CD4-positive, CD25-positive, alpha-beta regulatory T cell (primary cell): ENCODE data around the gene WNK1. TPM values are rescaled to one million over a fixed set of nuclear protein-coding genes. Genes with fewer than 3 reads are reported as not detected.
A peak's percentile ranks its signal among the peaks of the same experiment; 100 is the strongest.

Experiments used
- ATAC-seq, 2 donors: fragments of 150-1000 bp; cut with Tn5 transposase; one replicate each; pipeline ENCODE4 v1.10.0; 2021; ENCODE audit warnings: low read depth in 2 of 2, moderate number of reproducible peaks in 2 of 2, moderate library complexity in 1 of 2
- DNase-seq, 3 donors: peaks; one replicate each; pipeline versions ENCODE4 v3.0.0 to v3.0.0-alpha.2; 2012 to 2022; ENCODE audit warnings: mixed read lengths in 1 of 3
- H3K27ac ChIP-seq: one replicate; pipeline ENCODE4 v1.7.0; 2013; ENCODE audit warnings: mild to moderate bottlenecking, low read length; ENCODE audit not compliant: insufficient read depth, poor library complexity, severe bottlenecking
- H3K27me3 ChIP-seq: one replicate; pipeline ENCODE4 v1.7.0; 2013; ENCODE audit warnings: low read length; ENCODE audit not compliant: control insufficient read depth, insufficient read depth
- H3K36me3 ChIP-seq: one replicate; pipeline ENCODE4 v1.7.0; 2013; ENCODE audit warnings: mild to moderate bottlenecking, low read length, moderate library complexity; ENCODE audit not compliant: control insufficient read depth, insufficient read depth
- H3K4me1 ChIP-seq: 2 replicates; pipeline ENCODE4 v1.7.0; 2013; ENCODE audit warnings: mild to moderate bottlenecking, low read length; ENCODE audit not compliant: insufficient read depth, control insufficient read depth, poor library complexity, severe bottlenecking
- H3K4me3 ChIP-seq: one replicate; pipeline ENCODE4 v1.7.0; 2013; ENCODE audit warnings: low read depth, mild to moderate bottlenecking, low read length, moderate library complexity
- H3K9me3 ChIP-seq, 2 experiments: 1 replicate in 1 of 2; 2 replicates in 1 of 2; pipeline ENCODE4 v1.7.0; 2013; ENCODE audit warnings: low read length in 2 of 2, mild to moderate bottlenecking in 1 of 2, moderate library complexity in 1 of 2; ENCODE audit not compliant: control insufficient read depth in 2 of 2
- H3K27ac Mint-ChIP-seq, 3 donors: one replicate each; pipeline ENCODE4 v1.8.0; 2020 to 2022; ENCODE audit warnings: mild to moderate bottlenecking in 3 of 3, mixed read lengths in 3 of 3, moderate library complexity in 2 of 3
- H3K27me3 Mint-ChIP-seq: one replicate; pipeline ENCODE4 v1.8.0; 2022; ENCODE audit warnings: mild to moderate bottlenecking, mixed read lengths
- H3K36me3 Mint-ChIP-seq: one replicate; pipeline ENCODE4 v1.8.0; 2020; ENCODE audit warnings: mixed read lengths
- H3K4me1 Mint-ChIP-seq, 4 donors: one replicate each; pipeline ENCODE4 v1.8.0; 2020 to 2022; ENCODE audit warnings: mixed read lengths in 4 of 4, mild to moderate bottlenecking in 1 of 4
- H3K4me3 Mint-ChIP-seq, 4 donors: one replicate each; pipeline ENCODE4 v1.8.0; 2020 to 2022; ENCODE audit warnings: mild to moderate bottlenecking in 4 of 4, mixed read lengths in 4 of 4, moderate library complexity in 3 of 4
- H3K9me3 Mint-ChIP-seq, 7 donors: one replicate each; pipeline ENCODE4 v1.8.0; 2020 to 2022; ENCODE audit warnings: mixed read lengths in 7 of 7, mild to moderate bottlenecking in 3 of 7, moderate library complexity in 2 of 7
- polyA plus RNA-seq, 4 donors: library from polyadenylated mRNA; unstranded; fragments of 300-500 nt; fragmentation: Illumina TruSeq; gene quantifications; one replicate each; pipeline ENCODE4 v1.2.3, GENCODE V29; 2021
- total RNA-seq: library from RNA; stranded (reverse); gene quantifications from one replicate; pipeline ENCODE4 v1.2.3, GENCODE V29; 2022

Gene WNK1
- total and polyA plus RNA-seq, 5 donors from 2014 or later = 22.1 to 360 (median 32.8) TPM

DNA sequence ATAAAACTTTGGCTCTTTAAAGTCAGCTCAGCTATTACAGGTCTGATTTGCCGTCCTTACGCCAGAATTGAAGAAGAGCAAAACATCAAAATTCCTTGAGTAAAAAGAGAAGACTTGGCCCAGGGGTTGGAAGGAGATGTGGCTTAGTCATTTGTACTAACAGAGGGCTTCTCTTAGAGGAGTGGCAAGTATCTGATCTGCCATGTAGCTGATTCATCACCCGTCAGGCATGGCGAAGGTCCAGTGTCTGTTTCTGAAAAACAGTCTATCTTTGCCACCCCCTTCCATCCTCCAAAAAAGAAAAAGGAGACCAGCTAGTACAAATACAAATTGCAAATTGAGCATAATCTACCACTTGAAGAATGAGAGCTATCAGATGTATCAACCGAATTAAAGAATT is 105.2 kb downstream of the WNK1 start:
- Mint-ChIP-seq H3K4me3 (no peak overlapping the region), H3K4me1 (peaks cover 21 to 37% (median 33%) of the 10 kb centered on the region in 4 donors), H3K9me3 (no peaks in the 10 kb centered on the region), H3K36me3 (peaks cover 34% of the 10 kb centered on the region), H3K27me3 (no peaks in the 10 kb centered on the region), H3K27ac (peak overlapping the region in 2 of 3 donors; percentile 43 to 55)
- Histone ChIP-seq H3K27ac (no peak overlapping the region), H3K4me1 (peaks cover 4% of the 10 kb centered on the region), H3K4me3 (no peak overlapping the region), H3K9me3 (no peaks in the 10 kb centered on the region), H3K27me3 (no peaks in the 10 kb centered on the region), H3K36me3 (peaks cover 59% of the 10 kb centered on the region)
- ATAC-seq = no peak
- no peak for DNase-seq

DNA sequence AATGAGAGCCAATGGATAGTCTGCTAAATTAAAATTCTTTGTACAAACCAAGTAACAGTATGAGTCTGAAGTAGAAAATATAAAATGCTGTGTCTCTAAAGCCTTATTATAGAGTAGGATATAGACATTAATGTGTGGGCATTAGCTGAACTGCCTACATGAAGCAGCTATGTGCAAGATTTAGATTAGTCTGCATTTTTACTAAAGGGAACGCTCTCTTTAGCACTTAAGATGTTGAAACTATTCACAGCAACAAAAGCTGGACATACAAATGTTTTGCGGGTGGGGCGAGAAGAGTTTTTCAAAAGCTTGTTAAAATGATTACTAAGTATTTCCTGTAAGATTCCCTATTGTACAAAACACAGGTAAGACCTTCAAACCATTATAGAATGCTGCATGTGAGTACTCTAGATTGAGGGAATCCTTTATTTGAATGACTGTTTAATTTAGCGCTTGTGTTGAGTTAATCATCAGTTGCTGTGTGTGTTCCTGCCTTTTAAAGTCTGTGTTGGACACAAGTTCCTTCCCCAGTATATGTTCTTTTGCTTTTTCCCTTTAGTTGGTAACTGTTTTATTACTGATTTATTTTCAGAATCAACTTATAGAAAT is 110.0 kb downstream of the WNK1 start:
- H3K4me3 Mint-ChIP-seq = no peak overlapping the region
- H3K36me3 Mint-ChIP-seq = peaks cover 47% of the 10 kb centered on the region
- no peak overlapping the region for H3K27ac ChIP-seq
- H3K36me3 ChIP-seq = peaks cover 89% of the 10 kb centered on the region
- H3K27me3 ChIP-seq = no peaks in the 10 kb centered on the region
- no peak overlapping the region for H3K4me3 ChIP-seq
- H3K4me1 ChIP-seq = no peaks in the 10 kb centered on the region
- H3K9me3 ChIP-seq = no peaks in the 10 kb centered on the region
- no peaks in the 10 kb centered on the region for H3K27me3 Mint-ChIP-seq
- H3K27ac Mint-ChIP-seq = peak overlapping the region in 2 of 3 donors; percentile 37 to 50
- peaks cover 7 to 17% (median 12%) of the 10 kb centered on the region in 4 donors for H3K4me1 Mint-ChIP-seq
- no peaks in the 10 kb centered on the region for H3K9me3 Mint-ChIP-seq
- ATAC-seq (no peak), DNase-seq (no peak)

DNA sequence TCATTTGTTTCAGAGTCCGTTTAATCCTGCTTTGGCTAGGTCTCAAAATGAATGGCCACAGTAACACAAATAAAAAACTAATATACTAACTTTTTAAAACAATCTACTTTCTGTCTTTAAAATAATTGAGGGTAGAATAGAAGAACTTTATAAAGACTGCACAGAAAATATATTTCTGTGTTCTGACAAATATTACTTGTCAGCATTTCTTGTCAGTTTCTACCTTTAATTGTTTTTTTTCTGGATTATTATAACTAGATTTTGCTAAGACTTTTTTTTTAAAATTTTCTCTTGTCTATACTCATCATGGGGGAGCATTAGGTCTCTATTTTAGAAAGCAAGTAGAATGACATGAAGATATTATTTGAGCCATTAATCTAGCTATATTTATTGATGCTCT is 110.9 kb downstream of the WNK1 start:
- no peak overlapping the region for H3K27ac ChIP-seq
- H3K27ac Mint-ChIP-seq = no peak overlapping the region
- H3K27me3 Mint-ChIP-seq = no peaks in the 10 kb centered on the region
- H3K36me3 ChIP-seq = peaks cover 89% of the 10 kb centered on the region
- H3K36me3 Mint-ChIP-seq = peaks cover 48% of the 10 kb centered on the region
- no peak for DNase-seq
- no peaks in the 10 kb centered on the region for H3K9me3 Mint-ChIP-seq
- no peaks in the 10 kb centered on the region for H3K9me3 ChIP-seq
- H3K4me1 ChIP-seq = no peaks in the 10 kb centered on the region
- no peak for ATAC-seq
- H3K27me3 ChIP-seq = no peaks in the 10 kb centered on the region
- no peak overlapping the region for H3K4me3 Mint-ChIP-seq
- peaks cover 6 to 17% (median 10%) of the 10 kb centered on the region in 4 donors for H3K4me1 Mint-ChIP-seq
- H3K4me3 ChIP-seq = no peak overlapping the region

DNA sequence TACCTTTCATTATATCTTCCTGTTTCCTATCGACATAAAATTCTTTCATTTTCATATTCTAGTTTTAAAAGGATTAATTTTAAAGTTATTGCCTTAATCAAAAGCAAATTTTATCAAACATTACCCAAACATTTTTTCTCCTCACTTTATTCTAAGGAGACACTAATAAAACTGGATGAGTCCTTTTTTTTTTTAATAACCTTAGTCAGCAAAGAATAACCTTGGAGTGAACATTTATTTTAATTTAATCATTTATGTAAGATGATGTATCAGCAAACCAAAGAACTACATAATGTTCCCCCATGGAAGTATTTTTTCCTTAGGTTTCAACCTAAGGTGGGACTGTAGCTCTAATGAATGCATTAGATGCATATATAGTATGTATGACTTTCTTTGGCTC is 113.2 kb downstream of the WNK1 start:
- H3K27ac Mint-ChIP-seq = no peak overlapping the region
- H3K27me3 Mint-ChIP-seq = no peaks in the 10 kb centered on the region
- no peak for ATAC-seq
- H3K4me3 Mint-ChIP-seq = no peak overlapping the region
- H3K36me3 ChIP-seq = peaks cover 83% of the 10 kb centered on the region
- no peaks in the 10 kb centered on the region for H3K27me3 ChIP-seq
- peaks cover 42% of the 10 kb centered on the region for H3K36me3 Mint-ChIP-seq
- no peaks in the 10 kb centered on the region for H3K9me3 Mint-ChIP-seq
- H3K4me1 Mint-ChIP-seq = peaks cover 6 to 20% (median 19%) of the 10 kb centered on the region in 4 donors
- no peak overlapping the region for H3K27ac ChIP-seq
- no peaks in the 10 kb centered on the region for H3K9me3 ChIP-seq
- peaks cover 3% of the 10 kb centered on the region for H3K4me1 ChIP-seq
- no peak for DNase-seq
- no peak overlapping the region for H3K4me3 ChIP-seq

DNA sequence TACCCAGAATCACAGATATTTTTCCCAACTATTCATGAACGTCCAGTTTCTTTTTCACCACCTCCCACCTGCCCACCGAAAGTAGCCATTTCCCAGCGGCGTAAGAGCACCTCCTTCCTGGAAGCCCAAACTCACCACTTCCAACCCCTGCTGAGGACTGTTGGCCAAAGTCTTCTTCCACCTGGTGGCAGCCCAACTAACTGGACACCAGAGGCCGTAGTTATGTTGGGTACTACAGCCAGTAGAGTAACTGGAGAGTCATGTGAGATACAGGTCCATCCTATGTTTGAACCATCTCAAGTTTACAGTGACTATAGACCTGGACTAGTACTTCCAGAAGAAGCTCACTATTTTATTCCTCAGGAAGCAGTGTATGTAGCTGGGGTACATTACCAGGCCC is 115.5 kb downstream of the WNK1 start:
- no peaks in the 10 kb centered on the region for H3K27me3 Mint-ChIP-seq
- no peak overlapping the region for H3K4me3 Mint-ChIP-seq
- ATAC-seq (no peak), DNase-seq (no peak)
- Histone ChIP-seq H3K27me3 (no peaks in the 10 kb centered on the region), H3K9me3 (no peaks in the 10 kb centered on the region), H3K27ac (no peak overlapping the region), H3K4me3 (no peak overlapping the region), H3K36me3 (peaks cover 83% of the 10 kb centered on the region), H3K4me1 (peaks cover 3% of the 10 kb centered on the region)
- peak overlapping the region in 1 of 3 donors; percentile 58 for H3K27ac Mint-ChIP-seq
- peaks cover 36% of the 10 kb centered on the region for H3K36me3 Mint-ChIP-seq
- no peaks in the 10 kb centered on the region for H3K9me3 Mint-ChIP-seq
- H3K4me1 Mint-ChIP-seq = peaks cover 0 to 15% (median 9%) of the 10 kb centered on the region in 4 donors

DNA sequence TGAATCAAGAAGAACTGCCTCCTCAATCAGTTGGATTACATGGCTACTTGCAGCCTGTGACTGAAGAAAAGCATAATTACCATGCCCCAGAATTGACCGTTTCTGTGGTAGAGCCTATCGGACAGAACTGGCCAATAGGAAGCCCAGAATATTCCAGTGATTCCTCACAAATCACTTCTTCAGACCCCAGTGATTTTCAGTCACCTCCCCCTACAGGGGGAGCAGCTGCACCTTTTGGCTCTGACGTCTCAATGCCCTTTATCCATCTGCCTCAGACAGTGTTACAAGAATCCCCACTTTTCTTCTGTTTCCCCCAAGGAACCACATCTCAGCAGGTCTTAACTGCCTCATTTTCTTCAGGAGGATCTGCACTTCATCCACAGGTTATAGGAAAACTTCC is 116.3 kb downstream of the WNK1 start:
- no peak overlapping the region for H3K4me3 Mint-ChIP-seq
- peaks cover 0 to 15% (median 9%) of the 10 kb centered on the region in 4 donors for H3K4me1 Mint-ChIP-seq
- H3K27ac Mint-ChIP-seq = peak overlapping the region in 1 of 3 donors; percentile 73
- H3K4me3 ChIP-seq = no peak overlapping the region
- peaks cover 3% of the 10 kb centered on the region for H3K4me1 ChIP-seq
- no peaks in the 10 kb centered on the region for H3K27me3 Mint-ChIP-seq
- no peak overlapping the region for H3K27ac ChIP-seq
- H3K27me3 ChIP-seq = no peaks in the 10 kb centered on the region
- DNase-seq = no peak
- peaks cover 31% of the 10 kb centered on the region for H3K36me3 Mint-ChIP-seq
- ATAC-seq = no peak
- H3K9me3 ChIP-seq = no peaks in the 10 kb centered on the region
- peaks cover 81% of the 10 kb centered on the region for H3K36me3 ChIP-seq
- H3K9me3 Mint-ChIP-seq = no peaks in the 10 kb centered on the region

DNA sequence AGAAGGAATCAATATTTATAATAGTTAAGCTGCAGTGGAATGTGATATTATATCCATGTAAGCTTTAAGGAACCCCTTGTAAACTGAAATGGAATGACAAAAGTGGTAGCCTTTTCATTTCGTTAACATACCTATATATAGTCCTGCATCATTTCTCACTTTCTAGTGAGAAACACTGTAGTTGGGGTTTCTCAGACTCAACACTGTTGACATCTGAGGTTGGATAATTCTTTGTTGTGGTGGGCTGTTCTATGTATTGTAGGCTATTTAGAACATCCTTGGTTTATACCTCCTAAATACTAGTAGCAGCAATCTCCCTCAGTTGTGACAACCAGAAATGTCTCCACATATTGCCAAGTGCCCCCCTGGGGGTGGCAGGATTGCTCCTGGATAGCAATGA is 118.0 kb downstream of the WNK1 start:
- peaks cover 83% of the 10 kb centered on the region for H3K36me3 ChIP-seq
- H3K4me1 Mint-ChIP-seq = peaks cover 4 to 17% (median 12%) of the 10 kb centered on the region in 4 donors
- DNase-seq (no peak), ATAC-seq (peak; percentile 16 to 46)
- no peaks in the 10 kb centered on the region for H3K9me3 ChIP-seq
- H3K27me3 ChIP-seq = no peaks in the 10 kb centered on the region
- peaks cover 3% of the 10 kb centered on the region for H3K4me1 ChIP-seq
- H3K27ac Mint-ChIP-seq = no peak overlapping the region
- no peak overlapping the region for H3K4me3 Mint-ChIP-seq
- H3K9me3 Mint-ChIP-seq = no peaks in the 10 kb centered on the region
- H3K27me3 Mint-ChIP-seq = no peaks in the 10 kb centered on the region
- H3K4me3 ChIP-seq = no peak overlapping the region
- H3K36me3 Mint-ChIP-seq = peaks cover 25% of the 10 kb centered on the region
- no peak overlapping the region for H3K27ac ChIP-seq

DNA sequence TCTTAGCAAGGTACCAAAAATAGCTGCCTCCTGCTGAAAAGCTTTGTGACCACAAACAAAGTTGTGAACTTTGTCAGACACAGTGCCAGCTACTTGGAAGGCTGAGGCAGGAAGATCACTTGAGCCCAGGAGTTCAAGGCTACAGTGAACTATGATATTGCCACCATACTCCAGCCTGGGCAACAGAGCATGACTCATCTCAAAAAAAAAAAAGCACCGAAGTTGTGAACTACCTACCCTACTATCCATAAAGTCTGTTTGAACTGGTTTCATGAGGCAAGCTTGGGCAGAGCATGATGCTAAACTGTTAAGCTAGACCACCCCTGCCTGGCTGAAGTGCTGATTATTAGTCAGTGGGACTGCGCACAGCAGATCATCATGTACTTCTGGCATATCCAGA is 121.6 kb downstream of the WNK1 start:
- Histone ChIP-seq H3K27me3 (no peaks in the 10 kb centered on the region), H3K27ac (no peak overlapping the region), H3K4me1 (peaks cover 3% of the 10 kb centered on the region), H3K9me3 (no peaks in the 10 kb centered on the region), H3K4me3 (no peak overlapping the region), H3K36me3 (peaks cover 74% of the 10 kb centered on the region)
- Mint-ChIP-seq H3K27me3 (no peaks in the 10 kb centered on the region), H3K9me3 (no peaks in the 10 kb centered on the region), H3K4me3 (no peak overlapping the region), H3K36me3 (peaks cover 17% of the 10 kb centered on the region), H3K4me1 (peaks cover 4 to 15% (median 10%) of the 10 kb centered on the region in 4 donors), H3K27ac (peak overlapping the region in 1 of 3 donors; percentile 76)
- DNase-seq (no peak), ATAC-seq (no peak)
